ENCODE data around the gene SMOC2. TPM values are rescaled to one million over a fixed set of nuclear protein-coding genes. Genes with fewer than 3 reads are reported as not detected.

The SMOC2 gene
- total and polyA plus RNA-seq, 2 of the 4 experiments (the other 2 are of a cell fraction): not detected

DNA sequence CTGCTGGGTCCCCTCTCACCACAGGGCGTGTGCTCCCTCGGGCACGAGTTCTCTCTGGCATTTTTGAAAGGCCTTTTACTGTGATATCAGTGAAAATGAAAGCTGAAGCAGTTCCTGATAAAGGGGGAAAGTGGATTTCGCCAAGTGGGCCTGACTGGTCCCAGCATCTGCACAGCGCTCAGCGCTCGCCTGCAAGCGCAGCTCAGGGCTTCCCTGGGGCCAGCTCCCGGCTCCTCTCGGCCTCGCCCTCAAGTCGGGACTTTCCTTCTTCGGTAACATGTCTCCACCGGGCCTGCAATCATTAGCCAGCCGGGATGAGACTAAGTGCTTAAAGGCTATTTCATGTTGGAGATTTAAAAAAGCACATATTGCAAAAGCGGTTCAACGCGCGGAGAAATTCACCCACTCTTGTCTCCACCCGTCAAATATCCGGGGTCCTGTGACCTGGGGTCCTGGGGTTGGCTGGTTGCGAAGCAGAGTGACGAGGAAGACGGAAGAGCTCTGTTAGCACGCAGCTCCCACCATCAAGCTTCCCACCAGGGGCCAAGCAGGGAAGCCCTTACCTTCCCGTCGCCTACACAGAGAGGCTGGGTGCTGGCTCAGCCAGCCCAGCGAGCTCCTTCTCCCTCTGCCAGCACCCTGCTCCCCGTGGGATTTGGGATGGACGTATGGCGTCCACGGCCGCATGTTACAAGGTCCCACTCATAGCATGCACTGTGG is 114.1 kb downstream of the SMOC2 start:
- CTCF ChIA-PET: no interaction called here

More for the DNA sequence above, 114.1 kb downstream of the SMOC2 start:
- Histone ChIP-seq H3K9me1 (ENCODE audit: insufficient read depth, low read length) (no peaks in the 10 kb centered on the region), H2BK15ac (ENCODE audit: low read depth, low read length) (no peak overlapping the region), H3K4me3 (ENCODE audit: insufficient read depth, low read depth, low read length) (no peak overlapping the region), H3K4me1 (ENCODE audit: control insufficient read depth, insufficient read depth, low read length) (no peaks in the 10 kb centered on the region), H3K79me1 (ENCODE audit: low read depth in 1 of 2, low read length in 2 of 2) (no peaks in the 10 kb centered on the region), H2BK20ac (ENCODE audit: low read depth, low read length) (no peak overlapping the region), H3K27me3 (ENCODE audit: control insufficient read depth, insufficient read depth, low read length) (no peaks in the 10 kb centered on the region), H2AK9ac (replicated peaks; ENCODE audit: low read depth, low read length, poor library complexity) (no peak overlapping the region), H3K23ac (ENCODE audit: low read depth, low read length) (no peak overlapping the region), H2AFZ (replicated peaks; ENCODE audit: low read length, poor library complexity) (no peak overlapping the region), H3K4ac (ENCODE audit: low read depth, low read length) (no peak overlapping the region), H3K27ac (ENCODE audit: insufficient read depth, low read length) (no peak overlapping the region), H2AK5ac (ENCODE audit: low read depth, low read length) (no peak overlapping the region), H3K4me2 (ENCODE audit: low read depth, low read length) (no peak overlapping the region), H4K8ac (ENCODE audit: low read depth in 2 of 2, low read length in 2 of 2) (no peak overlapping the region), H2BK5ac (ENCODE audit: low read depth, low read length, poor library complexity, severe bottlenecking) (no peak overlapping the region), H3K9me3 (ENCODE audit: control insufficient read depth, insufficient read depth, low read length) (peaks cover 38% of the 10 kb centered on the region), H3K56ac (ENCODE audit: extremely low read depth, insufficient read depth, low read length) (no peak overlapping the region), H2BK120ac (ENCODE audit: low read depth, low read length) (no peak overlapping the region), H3K14ac (replicated peaks; ENCODE audit: low read depth, low read length) (no peak overlapping the region), H3K9ac (ENCODE audit: low read depth, low read length) (no peak overlapping the region), H4K91ac (ENCODE audit: insufficient read depth, low read depth, low read length) (no peak overlapping the region), H3K18ac (ENCODE audit: low read depth, low read length) (no peak overlapping the region), H4K20me1 (ENCODE audit: insufficient read depth, low read length) (no peaks in the 10 kb centered on the region), H3K36me3 (ENCODE audit: control insufficient read depth, insufficient read depth, low read length) (no peaks in the 10 kb centered on the region), H4K5ac (ENCODE audit: low read depth, low read length) (no peak overlapping the region)
- no TSS peak for BruUV-seq (replicated peaks)
- TF ChIP-seq CEBPB (IDR thresholded peaks at IDR 0.05; ENCODE audit: low read depth, low read length): no peak
- no peak for TF ChIP-seq BHLHE40 (IDR thresholded peaks at IDR 0.05; ENCODE audit: low read depth, low read length)
- TF ChIP-seq RFX5 (IDR thresholded peaks at IDR 0.05; ENCODE audit: low read depth, low read length): no peak
- no peak for TF ChIP-seq RAD21 (IDR thresholded peaks at IDR 0.05; ENCODE audit: low read length)
- TF ChIP-seq MAZ (IDR thresholded peaks at IDR 0.05; ENCODE audit: borderline replicate concordance, low read depth, low read length): no peak
- no peak for TF ChIP-seq NFE2L2 (IDR thresholded peaks at IDR 0.05; ENCODE audit: low read depth, low read length)
- no peak for TF ChIP-seq MAFK (IDR thresholded peaks at IDR 0.05; ENCODE audit: low read depth, low read length)
- no peak for TF ChIP-seq POLR2A (IDR thresholded peaks at IDR 0.05; ENCODE audit: low read depth, low read length)
- TF ChIP-seq, protein P1, sequence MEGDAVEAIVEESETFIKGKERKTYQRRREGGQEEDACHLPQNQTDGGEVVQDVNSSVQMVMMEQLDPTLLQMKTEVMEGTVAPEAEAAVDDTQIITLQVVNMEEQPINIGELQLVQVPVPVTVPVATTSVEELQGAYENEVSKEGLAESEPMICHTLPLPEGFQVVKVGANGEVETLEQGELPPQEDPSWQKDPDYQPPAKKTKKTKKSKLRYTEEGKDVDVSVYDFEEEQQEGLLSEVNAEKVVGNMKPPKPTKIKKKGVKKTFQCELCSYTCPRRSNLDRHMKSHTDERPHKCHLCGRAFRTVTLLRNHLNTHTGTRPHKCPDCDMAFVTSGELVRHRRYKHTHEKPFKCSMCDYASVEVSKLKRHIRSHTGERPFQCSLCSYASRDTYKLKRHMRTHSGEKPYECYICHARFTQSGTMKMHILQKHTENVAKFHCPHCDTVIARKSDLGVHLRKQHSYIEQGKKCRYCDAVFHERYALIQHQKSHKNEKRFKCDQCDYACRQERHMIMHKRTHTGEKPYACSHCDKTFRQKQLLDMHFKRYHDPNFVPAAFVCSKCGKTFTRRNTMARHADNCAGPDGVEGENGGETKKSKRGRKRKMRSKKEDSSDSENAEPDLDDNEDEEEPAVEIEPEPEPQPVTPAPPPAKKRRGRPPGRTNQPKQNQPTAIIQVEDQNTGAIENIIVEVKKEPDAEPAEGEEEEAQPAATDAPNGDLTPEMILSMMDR (conservative IDR thresholded peaks at IDR 0.05; ENCODE audit: low read depth, low read length): no peak
- TF ChIP-seq SMC3 (IDR thresholded peaks at IDR 0.05; ENCODE audit: low read depth, low read length): no peak
- TF ChIP-seq, protein P2, sequence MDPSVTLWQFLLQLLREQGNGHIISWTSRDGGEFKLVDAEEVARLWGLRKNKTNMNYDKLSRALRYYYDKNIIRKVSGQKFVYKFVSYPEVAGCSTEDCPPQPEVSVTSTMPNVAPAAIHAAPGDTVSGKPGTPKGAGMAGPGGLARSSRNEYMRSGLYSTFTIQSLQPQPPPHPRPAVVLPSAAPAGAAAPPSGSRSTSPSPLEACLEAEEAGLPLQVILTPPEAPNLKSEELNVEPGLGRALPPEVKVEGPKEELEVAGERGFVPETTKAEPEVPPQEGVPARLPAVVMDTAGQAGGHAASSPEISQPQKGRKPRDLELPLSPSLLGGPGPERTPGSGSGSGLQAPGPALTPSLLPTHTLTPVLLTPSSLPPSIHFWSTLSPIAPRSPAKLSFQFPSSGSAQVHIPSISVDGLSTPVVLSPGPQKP (IDR thresholded peaks at IDR 0.05; ENCODE audit: borderline replicate concordance, low read depth, low read length): no peak
- WGBS, 2 experiments (ENCODE audit: extremely low coverage in 2 of 2, insufficient read length in 1 of 2): 82% methylated on average over 15 of the region's 33 CpGs; no CpG with 5 or more reads in 1 of the 2 experiments
- dilution Hi-C loops (cut with HindIII; ENCODE audit: low sequenced_read_pairs, unreplicated experiment): no loop called here
- intact Hi-C loops (cut with micrococcal nuclease): no loop called here
- ATAC-seq (ENCODE audit: low read depth): no peak
- no peak for DNase-seq
- POLR2A ChIA-PET (ENCODE audit: unreplicated experiment): no interaction called here
- in situ Hi-C loops (cut with MboI; ENCODE audit: low sequenced_read_pairs): no loop called here

Measured in IMR-90 (cell line).